ENCODE results near the gene RFTN1.

RFTN1 gene

DNA sequence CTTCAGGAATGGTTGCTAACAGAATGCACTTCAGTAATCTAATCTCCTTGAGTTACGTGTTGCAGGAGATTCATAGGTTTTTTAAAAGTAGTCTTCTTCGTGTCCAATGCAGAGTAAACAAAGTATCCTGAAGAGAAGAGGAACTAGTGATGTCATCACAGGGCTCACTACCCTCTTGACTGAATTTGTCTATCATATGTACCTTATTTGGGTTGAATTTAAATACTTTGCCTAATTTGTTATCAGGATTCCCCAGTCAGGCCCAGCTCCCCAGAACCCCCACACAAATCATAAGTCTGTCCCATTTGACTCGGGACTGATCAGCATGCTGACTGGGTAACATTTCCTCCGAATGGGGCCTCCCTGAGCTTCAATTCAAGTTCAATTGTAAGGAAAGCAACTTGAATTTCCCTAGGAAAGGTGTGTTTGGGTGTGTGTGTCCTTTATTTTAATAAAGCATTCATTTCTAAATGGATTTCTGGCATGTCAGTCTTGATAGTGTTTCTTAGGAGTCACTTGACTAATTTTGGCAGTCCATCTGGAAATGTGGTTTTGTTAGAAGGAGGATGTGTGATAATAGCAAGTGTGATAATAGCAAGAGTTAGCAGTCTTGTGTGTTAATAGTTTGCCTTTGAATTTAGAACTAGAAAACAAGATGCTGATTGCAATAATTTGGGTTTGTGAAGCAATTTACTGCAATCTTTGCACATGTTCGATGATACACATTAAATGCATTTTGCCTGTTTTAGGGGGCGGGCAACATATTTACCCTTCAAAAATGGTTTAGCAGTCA lies 226.6 kb downstream of the RFTN1 start:
- ChIA-PET CTCF (interaction anchor here (1.0 kb wide), 1 partner anchor 20 kb away, joined by 3 read pairs; no protein-coding TSS in a partner anchor), POLR2A (no interaction called here)
- no peak for DNase-seq (ENCODE audit: extremely low spot score)
- TF ChIP-seq TARDBP (IDR thresholded peaks at IDR 0.05) (no peak), FOXK2 (IDR thresholded peaks at IDR 0.05) (no peak), CTBP1 (IDR thresholded peaks at IDR 0.05; ENCODE audit: borderline replicate concordance) (no peak), FOXA1 (IDR thresholded peaks at IDR 0.05) (no peak), FOXM1 (IDR thresholded peaks at IDR 0.05; ENCODE audit: borderline replicate concordance) (no peak), NFRKB (IDR thresholded peaks at IDR 0.05) (no peak), PKNOX1 (IDR thresholded peaks at IDR 0.05) (no peak), SP1 (IDR thresholded peaks at IDR 0.05) (no peak), LEF1 (IDR thresholded peaks at IDR 0.05; ENCODE audit: borderline replicate concordance) (no peak), L3MBTL2 (conservative IDR thresholded peaks at IDR 0.05) (no peak), ZNF384 (IDR thresholded peaks at IDR 0.05) (no peak), BHLHE40 (IDR thresholded peaks at IDR 0.05; ENCODE audit: borderline replicate concordance) (no peak)

- TF ChIP-seq BHLHE40 (IDR thresholded peaks at IDR 0.05; ENCODE audit: borderline replicate concordance) (no peak), FOXK2 (IDR thresholded peaks at IDR 0.05) (no peak), SUZ12 (IDR thresholded peaks at IDR 0.05) (no peak), LEF1 (IDR thresholded peaks at IDR 0.05; ENCODE audit: borderline replicate concordance) (no peak), TARDBP (IDR thresholded peaks at IDR 0.05) (no peak)
- CTCF ChIA-PET: interaction anchor here (1.0 kb wide), 1 partner anchor 19 kb away, joined by 3 read pairs; no protein-coding TSS in a partner anchor
- POLR2A ChIA-PET: no interaction called here
- no peak for DNase-seq (ENCODE audit: extremely low spot score)
Measured at GRCh38 chr3:16286161-16286560, 227.3 kb downstream of the RFTN1 start.

GRCh38 chr3:16284633-16285032 lies 228.9 kb downstream of the RFTN1 start:
- DNase-seq (ENCODE audit: extremely low spot score): no peak
- ChIA-PET CTCF (no interaction called here), POLR2A (no interaction called here)
- TF ChIP-seq FOXM1 (IDR thresholded peaks at IDR 0.05; ENCODE audit: borderline replicate concordance) (no peak), NFRKB (IDR thresholded peaks at IDR 0.05) (no peak), ZNF384 (IDR thresholded peaks at IDR 0.05) (no peak), ARNT (IDR thresholded peaks at IDR 0.05) (no peak), TARDBP (IDR thresholded peaks at IDR 0.05) (no peak), FOXK2 (IDR thresholded peaks at IDR 0.05) (no peak), SP1 (IDR thresholded peaks at IDR 0.05) (no peak)

DNA sequence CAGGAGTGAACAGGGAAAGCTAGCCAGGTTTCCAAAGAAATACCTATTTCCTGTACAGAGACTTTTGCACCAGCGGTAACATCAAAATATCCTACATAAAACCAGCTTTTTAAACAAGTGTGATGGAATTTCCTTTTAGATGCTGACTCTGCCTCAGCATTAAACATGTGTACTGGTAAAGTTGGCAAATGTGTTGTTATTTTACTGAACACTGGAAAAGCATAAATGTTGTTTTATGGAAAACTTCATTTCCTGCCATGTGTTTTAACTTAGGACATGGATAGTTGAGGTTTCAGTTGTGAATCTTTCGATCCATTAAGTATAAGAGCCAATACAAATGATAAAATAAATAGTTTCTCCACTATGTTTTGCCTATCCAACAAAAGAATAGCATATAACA lies 232.8 kb downstream of the RFTN1 start:
- no peak for DNase-seq (ENCODE audit: extremely low spot score)
- POLR2A ChIA-PET: no interaction called here
- CTCF ChIA-PET: no interaction called here
- TF ChIP-seq ZNF384 (IDR thresholded peaks at IDR 0.05) (no peak), HDGF (IDR thresholded peaks at IDR 0.05; ENCODE audit: borderline replicate concordance) (no peak), LEF1 (IDR thresholded peaks at IDR 0.05; ENCODE audit: borderline replicate concordance) (no peak), FOXA1 (IDR thresholded peaks at IDR 0.05) (no peak), L3MBTL2 (conservative IDR thresholded peaks at IDR 0.05) (no peak), NFRKB (IDR thresholded peaks at IDR 0.05) (no peak), ELF4 (IDR thresholded peaks at IDR 0.05) (no peak), BHLHE40 (IDR thresholded peaks at IDR 0.05; ENCODE audit: borderline replicate concordance) (no peak), PKNOX1 (IDR thresholded peaks at IDR 0.05) (no peak), FOXK2 (IDR thresholded peaks at IDR 0.05) (no peak), TARDBP (IDR thresholded peaks at IDR 0.05) (no peak), FOXM1 (IDR thresholded peaks at IDR 0.05; ENCODE audit: borderline replicate concordance) (no peak), ARNT (IDR thresholded peaks at IDR 0.05) (no peak), CTBP1 (IDR thresholded peaks at IDR 0.05; ENCODE audit: borderline replicate concordance) (no peak), SUZ12 (IDR thresholded peaks at IDR 0.05) (no peak), SP1 (IDR thresholded peaks at IDR 0.05) (no peak)

GRCh38 chr3:16279010-16279801 lies 234.3 kb downstream of the RFTN1 start:
- CTCF ChIA-PET: no interaction called here
- POLR2A ChIA-PET: no interaction called here
- TF ChIP-seq TARDBP (IDR thresholded peaks at IDR 0.05): no peak
- TF ChIP-seq BHLHE40 (IDR thresholded peaks at IDR 0.05; ENCODE audit: borderline replicate concordance): no peak
- no peak for TF ChIP-seq NFRKB (IDR thresholded peaks at IDR 0.05)
- no peak for TF ChIP-seq CTBP1 (IDR thresholded peaks at IDR 0.05; ENCODE audit: borderline replicate concordance)
- no peak for TF ChIP-seq L3MBTL2 (conservative IDR thresholded peaks at IDR 0.05)
- no peak for TF ChIP-seq SUZ12 (IDR thresholded peaks at IDR 0.05)
- no peak for TF ChIP-seq LEF1 (IDR thresholded peaks at IDR 0.05; ENCODE audit: borderline replicate concordance)
- no peak for TF ChIP-seq PKNOX1 (IDR thresholded peaks at IDR 0.05)
- no peak for TF ChIP-seq FOXA1 (IDR thresholded peaks at IDR 0.05)
- TF ChIP-seq FOXK2 (IDR thresholded peaks at IDR 0.05): no peak
- no peak for TF ChIP-seq HDGF (IDR thresholded peaks at IDR 0.05; ENCODE audit: borderline replicate concordance)
- no peak for TF ChIP-seq SP1 (IDR thresholded peaks at IDR 0.05)
- TF ChIP-seq ZNF384 (IDR thresholded peaks at IDR 0.05): no peak
- no peak for TF ChIP-seq ELF4 (IDR thresholded peaks at IDR 0.05)
- TF ChIP-seq ARNT (IDR thresholded peaks at IDR 0.05): no peak
- DNase-seq (ENCODE audit: extremely low spot score): no peak

All from HEK293T (cell line).